ENCODE measurements around the gene PIEZO1.
"Not testable (repeated sequence)": the region's sequence is repeated elsewhere in the genome, so short reads cannot be mapped to it uniquely, and the experiment has no call there.

Gene PIEZO1

DNA sequence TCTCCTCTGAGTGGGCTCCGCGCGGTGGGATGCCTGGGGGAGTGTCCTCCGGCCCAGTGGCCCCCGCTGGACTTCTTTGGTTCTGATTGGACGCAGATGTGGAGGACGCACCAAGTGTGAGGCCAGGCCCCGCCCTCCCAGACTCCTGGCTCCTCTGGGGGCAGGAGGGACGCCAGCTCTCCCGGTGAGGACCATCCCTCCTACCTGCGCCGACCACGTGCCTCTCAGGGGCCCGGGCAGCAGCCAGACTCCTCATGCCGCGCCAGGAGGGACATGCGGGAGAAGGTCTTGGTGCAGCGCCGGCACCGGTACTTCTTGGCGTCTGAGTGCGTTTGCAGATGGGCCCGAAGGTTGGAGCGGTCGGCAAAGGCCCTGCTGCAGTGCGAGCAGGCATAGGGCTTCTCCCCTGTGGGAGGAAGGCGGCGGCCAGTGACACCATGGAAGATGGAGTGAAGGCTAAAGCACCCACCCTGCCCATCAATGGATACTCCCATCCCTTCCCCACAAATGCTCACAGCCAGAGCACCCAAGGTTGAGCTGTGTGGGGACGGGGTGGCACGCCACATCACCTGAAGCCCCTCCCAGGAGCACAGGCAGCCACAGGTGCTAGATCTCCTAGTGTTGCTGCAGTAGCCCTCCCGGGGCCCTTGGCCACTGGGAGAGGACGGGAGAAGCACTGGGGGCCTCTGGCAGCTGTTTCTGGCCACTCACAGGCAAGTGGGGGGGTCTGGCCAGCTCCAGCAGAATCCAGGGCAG lies 106.6 kb downstream of the PIEZO1 start:
- TF ChIP-seq ZNF274 (IDR thresholded peaks at IDR 0.05; ENCODE audit: low read depth, low read length) = no peak
- H3K4me3 ChIP-seq (ENCODE audit: low read length) = no peak overlapping the region

DNA sequence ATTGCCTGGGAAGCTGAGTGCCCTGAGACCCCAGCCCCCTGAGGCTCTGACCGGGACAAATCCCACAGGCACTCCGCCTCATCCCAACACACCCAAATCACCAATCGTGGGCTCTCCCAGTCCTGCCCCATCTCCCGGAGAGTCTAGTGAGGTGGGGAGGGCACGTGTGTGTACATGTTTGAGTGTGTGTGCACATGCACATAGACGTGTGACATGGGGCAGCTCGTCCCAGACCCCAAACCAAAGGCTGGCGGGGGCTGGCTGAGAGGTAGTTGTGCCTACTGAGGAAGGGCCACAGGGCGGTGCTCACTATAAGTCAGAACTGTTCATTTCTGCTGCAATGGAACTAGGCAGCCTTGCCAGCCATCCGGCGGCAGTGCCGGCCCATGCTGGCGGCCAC lies 107.3 kb downstream of the PIEZO1 start:
- no peak overlapping the region for H3K4me3 ChIP-seq (ENCODE audit: low read length)

DNA sequence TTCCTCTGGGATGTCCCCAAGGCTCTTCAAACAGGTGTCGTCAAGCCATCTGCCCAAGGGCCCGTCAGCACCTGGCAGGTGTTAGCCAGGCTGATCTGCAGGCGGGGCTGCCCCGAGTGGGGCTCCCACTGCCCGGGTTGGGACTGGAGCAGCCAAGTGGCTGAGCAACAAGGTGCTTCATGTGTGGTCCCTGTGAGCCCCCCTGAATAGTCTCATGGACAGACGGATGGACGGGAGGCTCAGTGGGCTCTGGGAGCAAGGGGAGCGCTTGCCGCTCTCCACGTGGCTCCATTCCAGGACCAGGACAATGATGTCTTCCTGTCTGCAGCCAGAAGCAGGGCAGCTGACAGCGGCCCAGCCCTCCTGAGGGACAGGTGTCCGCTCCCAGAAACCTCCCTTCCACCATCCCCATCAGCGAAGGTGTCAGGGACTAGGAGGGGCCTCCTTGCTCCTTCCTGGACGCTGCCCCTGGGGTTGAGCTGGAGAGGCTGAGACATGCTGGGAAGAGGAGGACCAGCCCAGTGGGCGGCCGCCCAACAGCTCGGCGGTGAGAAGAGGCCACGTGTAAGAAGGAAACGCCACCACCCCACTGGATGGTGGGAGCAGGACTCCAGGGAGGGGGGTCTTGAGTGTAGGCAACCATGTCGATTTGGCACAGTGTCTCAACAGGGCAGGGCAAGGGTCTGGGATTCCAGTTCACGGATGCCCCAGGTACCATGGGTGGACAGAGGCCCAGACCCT lies 108.3 kb downstream of the PIEZO1 start:
- no peak overlapping the region for H3K4me3 ChIP-seq (ENCODE audit: low read length)
- no peak for TF ChIP-seq ZNF274 (IDR thresholded peaks at IDR 0.05; ENCODE audit: low read depth, low read length)

More for the DNA sequence above, 107.3 kb downstream of the PIEZO1 start:
- TF ChIP-seq ZNF274 (IDR thresholded peaks at IDR 0.05; ENCODE audit: low read depth, low read length) = no peak

DNA sequence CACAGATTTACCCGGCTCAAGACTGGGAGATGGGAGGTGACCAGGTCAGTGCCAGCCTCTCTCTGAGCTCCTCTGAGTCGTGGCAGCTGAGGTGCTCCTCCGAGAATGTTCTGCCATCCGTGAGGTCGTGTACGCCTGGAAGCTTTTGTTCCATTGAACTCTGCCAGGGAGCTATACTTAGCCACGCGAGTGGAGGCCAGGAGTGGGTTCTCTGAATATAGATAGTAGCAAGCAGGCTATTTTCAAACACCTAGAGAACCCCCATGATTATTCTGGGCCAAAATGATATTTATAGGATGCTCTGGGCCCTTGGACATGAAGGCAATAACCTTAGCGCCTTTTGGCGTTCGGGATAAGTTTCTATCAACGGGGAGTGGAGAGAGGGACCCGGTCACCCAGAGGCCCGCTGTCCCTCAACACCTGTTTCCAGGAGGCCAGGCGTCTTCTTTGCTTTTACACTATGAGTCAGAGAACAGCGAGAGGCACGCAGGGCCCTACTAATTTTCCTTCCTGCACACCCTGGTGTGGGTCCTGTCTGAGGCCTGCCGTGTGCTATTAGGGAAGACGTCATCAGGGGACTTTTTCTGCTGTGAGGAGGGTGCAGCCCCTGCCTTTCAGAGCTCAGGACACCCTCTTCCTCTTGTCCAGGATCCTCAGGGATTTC lies 111.2 kb downstream of the PIEZO1 start:
- H3K4me3 ChIP-seq (ENCODE audit: low read length) = no peak overlapping the region
- TF ChIP-seq ZNF274 (IDR thresholded peaks at IDR 0.05; ENCODE audit: low read depth, low read length) = no peak

DNA sequence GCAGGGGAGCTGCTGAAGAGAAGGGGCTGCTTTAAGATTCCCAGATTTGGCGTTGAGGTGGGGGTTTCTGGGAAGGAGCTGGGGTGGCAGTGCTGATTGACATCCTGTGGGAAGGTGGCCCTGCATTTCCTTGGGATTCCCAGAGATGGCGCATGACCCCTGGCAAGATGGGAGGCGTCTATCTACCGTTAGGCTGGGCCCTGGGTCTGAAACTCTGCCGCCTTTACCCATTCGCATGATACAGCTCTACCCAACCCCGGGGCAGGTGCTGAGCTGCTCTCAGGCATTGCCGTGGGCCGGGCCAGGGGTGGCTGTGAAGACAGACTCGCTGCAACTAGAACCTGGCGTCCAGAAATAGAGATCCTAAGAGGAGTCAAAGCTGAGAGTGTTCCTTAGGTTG lies 112.2 kb downstream of the PIEZO1 start:
- TF ChIP-seq ZNF274 (IDR thresholded peaks at IDR 0.05; ENCODE audit: low read depth, low read length) = no peak

DNA sequence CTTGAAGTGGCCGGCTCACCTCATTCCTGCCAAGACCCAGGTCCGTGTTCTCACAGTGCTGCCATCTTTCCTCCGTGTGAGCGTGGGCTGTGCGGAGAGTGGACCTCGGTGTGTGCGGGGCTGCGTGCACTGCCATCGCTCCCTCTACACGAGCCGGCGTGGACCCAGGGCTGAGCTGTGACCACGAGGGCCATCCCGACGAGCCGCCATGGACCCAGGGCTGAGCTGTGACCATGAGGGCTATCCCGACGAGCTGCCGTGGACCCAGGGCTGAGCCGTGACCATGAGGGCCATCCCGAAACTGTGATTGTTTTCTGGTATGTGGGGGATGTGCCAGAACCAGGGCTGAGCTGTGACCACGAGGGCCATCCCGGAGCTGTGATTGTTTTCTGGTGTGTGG lies 113.2 kb downstream of the PIEZO1 start:
- no peak for TF ChIP-seq ZNF274 (IDR thresholded peaks at IDR 0.05; ENCODE audit: low read depth, low read length)
- no peak overlapping the region for H3K4me3 ChIP-seq (ENCODE audit: low read length)

More for the DNA sequence above, 112.2 kb downstream of the PIEZO1 start:
- H3K4me3 ChIP-seq (ENCODE audit: low read length) = no peak overlapping the region

DNA sequence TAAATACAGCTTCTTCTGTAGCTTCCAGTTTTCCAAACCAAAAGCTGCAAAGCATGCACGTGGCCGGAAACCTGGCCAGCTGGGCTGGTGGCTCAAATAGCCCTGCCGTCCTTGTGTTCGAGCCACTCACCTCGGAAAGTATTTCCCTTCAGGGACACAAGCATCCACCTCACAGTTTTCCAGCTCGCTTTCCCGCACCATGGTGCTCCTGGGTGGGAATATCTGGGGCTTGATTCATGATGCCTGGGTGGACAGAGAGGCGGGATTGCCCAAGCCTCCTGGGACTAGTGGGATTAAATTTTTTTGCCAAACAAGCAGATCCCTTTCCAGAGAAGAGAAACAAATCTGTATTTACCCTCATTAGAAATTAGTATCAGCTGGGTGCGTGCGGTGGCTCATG lies 115.0 kb downstream of the PIEZO1 start:
- no peak for TF ChIP-seq ZNF274 (IDR thresholded peaks at IDR 0.05; ENCODE audit: low read depth, low read length)
- no peak overlapping the region for H3K4me3 ChIP-seq (ENCODE audit: low read length)

DNA sequence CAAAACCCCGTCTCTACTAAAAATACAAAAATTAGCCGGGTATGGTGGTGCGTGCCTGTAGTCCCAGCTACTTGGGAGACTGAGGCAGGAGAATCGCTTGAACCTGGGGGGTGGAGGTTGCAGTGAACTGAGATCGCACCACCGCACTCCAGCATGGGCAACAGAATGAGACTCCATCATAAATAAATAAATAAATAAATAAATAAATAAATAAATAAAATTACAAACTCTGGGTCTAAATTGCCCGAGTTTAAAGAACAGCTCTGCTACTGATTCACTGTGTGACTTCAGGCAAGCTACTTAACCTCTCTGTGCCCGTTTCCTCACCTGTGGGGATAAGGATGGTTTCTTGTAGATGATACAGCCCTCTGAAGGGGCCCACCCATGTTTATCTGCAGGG lies 115.5 kb downstream of the PIEZO1 start:
- H3K4me3 ChIP-seq (ENCODE audit: low read length) = not testable (repeated sequence)

DNA sequence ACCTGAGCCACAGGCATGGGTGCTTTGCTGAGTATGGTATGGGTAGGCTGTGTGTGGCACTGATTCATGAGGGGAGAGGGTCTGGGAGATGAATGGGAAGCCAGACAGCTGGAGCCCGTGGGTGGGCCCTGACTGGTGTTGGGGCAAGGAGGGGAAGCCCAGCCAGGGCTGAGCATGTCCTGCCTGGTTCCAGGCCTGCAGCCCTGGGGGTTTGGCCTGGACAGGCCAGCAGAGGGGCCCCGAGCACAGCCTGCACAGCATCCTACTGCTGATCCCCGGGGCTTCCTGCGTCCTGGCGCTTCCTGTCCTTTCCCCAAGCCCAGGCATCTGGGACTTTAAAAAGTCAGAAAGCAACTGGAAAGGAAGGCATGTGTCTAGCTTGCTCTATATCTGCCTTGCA lies 117.6 kb downstream of the PIEZO1 start:
- H3K4me3 ChIP-seq (ENCODE audit: low read length) = no peak overlapping the region
- TF ChIP-seq ZNF274 (IDR thresholded peaks at IDR 0.05; ENCODE audit: low read depth, low read length) = no peak

DNA sequence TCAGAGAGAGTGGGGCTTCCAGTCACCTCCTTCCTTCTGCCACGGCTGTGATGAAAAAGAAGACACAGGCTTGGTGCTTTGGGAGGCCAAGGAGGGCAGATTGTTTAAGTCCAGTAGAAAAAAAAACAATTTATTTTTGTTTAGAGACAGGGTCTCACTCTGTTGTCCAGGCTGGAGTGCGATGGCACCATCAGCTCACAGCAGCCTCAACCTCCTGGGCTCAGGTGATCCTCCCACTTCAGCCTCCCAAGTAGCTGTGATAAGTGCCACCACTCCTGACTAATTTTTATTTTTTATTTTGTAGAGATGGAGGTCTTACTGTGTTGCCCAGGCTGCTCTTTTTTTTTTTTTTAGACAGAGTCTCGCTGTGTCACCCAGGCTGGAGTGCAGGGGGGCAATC lies 119.5 kb downstream of the PIEZO1 start:
- no peak for TF ChIP-seq ZNF274 (IDR thresholded peaks at IDR 0.05; ENCODE audit: low read depth, low read length)
- H3K4me3 ChIP-seq (ENCODE audit: low read length) = no peak overlapping the region
